Peyer's patch (tissue), 4 donors: ENCODE results near the gene TTLL12. TPM values are rescaled to one million over a fixed set of nuclear protein-coding genes. Genes with fewer than 3 reads are reported as not detected.

Source experiments
- DNase-seq, 3 donors: peaks; one replicate each; pipeline ENCODE4 v3.0.0-alpha.2; 2017 to 2019
- H3K27ac ChIP-seq, 4 donors: fragments of 200-600 bp; sonication (generic); one replicate each; pipeline ENCODE4 v1.5.1; 2016 to 2019
- H3K27me3 ChIP-seq, 2 donors: fragments of 200-600 bp; sonication (generic); one replicate each; pipeline ENCODE4 v1.5.1; 2019
- H3K36me3 ChIP-seq, 3 donors: fragments of 200-600 bp; sonication (generic); one replicate each; pipeline ENCODE4 v1.5.1; 2016 to 2019
- H3K4me1 ChIP-seq, 4 donors: fragments of 200-600 bp; sonication (generic); one replicate each; pipeline ENCODE4 v1.5.1; 2016 to 2019
- H3K4me3 ChIP-seq, 4 donors: fragments of 200-600 bp; sonication (generic); 1 replicate in 3 of 4; 2 replicates in 1 of 4; pipeline ENCODE4 v1.5.1; 2016 to 2019; ENCODE audit warnings: mild to moderate bottlenecking in 1 of 4
- H3K9me3 ChIP-seq, 4 donors: fragments of 200-600 bp; sonication (generic); one replicate each; pipeline ENCODE4 v1.5.1; 2016 to 2019; ENCODE audit warnings: mild to moderate bottlenecking in 1 of 4
- CTCF ChIP-seq, 6 experiments: fragments of 450-650 bp in 4 of 6; fragments of 200-600 bp in 2 of 6; sonication (generic) in 1 of 6; IDR thresholded peaks; one replicate each; pipeline ENCODE4 v1.5.1; 2017 to 2019; ENCODE audit warnings: antibody characterized with exemption in 6 of 6, mild to moderate bottlenecking in 3 of 6, moderate library complexity in 1 of 6
- POLR2A ChIP-seq, 2 donors: fragments of 450-650 bp; IDR thresholded peaks; one replicate each; pipeline ENCODE4 v1.5.1; 2017; ENCODE audit warnings: antibody characterized with exemption in 2 of 2, mild to moderate bottlenecking in 2 of 2, moderate library complexity in 2 of 2
- total RNA-seq, 4 donors: library from RNA; depleted of rRNA; stranded (reverse); fragments of >200 nt; gene quantifications; one replicate each; pipeline ENCODE4 v1.1.0, GENCODE V29; 2016

Gene TTLL12
- total RNA-seq, 4 donors from 2014 or later: 34.7 to 77.8 (median 58.2) TPM

- TF ChIP-seq POLR2A (IDR thresholded peaks at IDR 0.05) (no peak), CTCF (IDR thresholded peaks at IDR 0.05) (no peak)
- no peaks in the 10 kb centered on the region for H3K4me1 ChIP-seq
- no peaks in the 10 kb centered on the region for H3K27me3 ChIP-seq
- H3K36me3 ChIP-seq: peaks cover 0 to 3% (median 0%) of the 10 kb centered on the region in 3 donors
- H3K27ac ChIP-seq: no peak overlapping the region
- no peak overlapping the region for H3K4me3 ChIP-seq
- no peak for DNase-seq
- H3K9me3 ChIP-seq: no peaks in the 10 kb centered on the region
Observed at GRCh38 chr22:43218786-43219185, 31.9 kb upstream of the TTLL12 start.

GRCh38 chr22:43217285-43218030, 30.5 kb upstream of the TTLL12 start:
- TF ChIP-seq POLR2A (IDR thresholded peaks at IDR 0.05) (no peak), CTCF (IDR thresholded peaks at IDR 0.05) (no peak)
- Histone ChIP-seq H3K36me3 (peaks cover 0 to 3% (median 0%) of the 10 kb centered on the region in 3 donors), H3K9me3 (no peaks in the 10 kb centered on the region), H3K4me3 (no peak overlapping the region), H3K27ac (no peak overlapping the region), H3K4me1 (no peaks in the 10 kb centered on the region), H3K27me3 (no peaks in the 10 kb centered on the region)
- DNase-seq: no peak

DNA sequence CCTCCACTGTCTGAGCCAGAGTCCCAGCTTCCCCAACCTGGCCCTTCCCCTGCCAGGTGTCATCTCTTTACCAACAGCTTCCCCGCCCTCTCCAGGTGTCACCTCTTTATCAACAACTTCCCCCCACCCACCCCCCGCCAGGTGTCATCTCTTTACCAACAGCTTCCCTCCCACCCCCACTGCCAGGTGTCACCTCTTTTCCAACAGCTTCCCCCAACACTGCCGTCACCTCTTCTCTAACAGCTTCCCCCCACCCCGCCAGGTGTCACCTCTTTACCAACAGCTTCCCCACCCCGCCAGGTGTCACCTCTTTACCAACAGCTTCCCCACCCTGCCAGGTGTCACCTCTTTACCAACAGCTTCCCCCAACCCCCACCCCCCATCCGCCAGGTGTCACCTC, 29.8 kb upstream of the TTLL12 start:
- Histone ChIP-seq H3K27me3 (no peaks in the 10 kb centered on the region), H3K9me3 (no peaks in the 10 kb centered on the region), H3K4me3 (no peak overlapping the region), H3K27ac (no peak overlapping the region), H3K4me1 (no peaks in the 10 kb centered on the region), H3K36me3 (peaks cover 0 to 3% (median 0%) of the 10 kb centered on the region in 3 donors)
- TF ChIP-seq CTCF (IDR thresholded peaks at IDR 0.05): no peak
- TF ChIP-seq POLR2A (IDR thresholded peaks at IDR 0.05): no peak
- DNase-seq: no peak

DNA sequence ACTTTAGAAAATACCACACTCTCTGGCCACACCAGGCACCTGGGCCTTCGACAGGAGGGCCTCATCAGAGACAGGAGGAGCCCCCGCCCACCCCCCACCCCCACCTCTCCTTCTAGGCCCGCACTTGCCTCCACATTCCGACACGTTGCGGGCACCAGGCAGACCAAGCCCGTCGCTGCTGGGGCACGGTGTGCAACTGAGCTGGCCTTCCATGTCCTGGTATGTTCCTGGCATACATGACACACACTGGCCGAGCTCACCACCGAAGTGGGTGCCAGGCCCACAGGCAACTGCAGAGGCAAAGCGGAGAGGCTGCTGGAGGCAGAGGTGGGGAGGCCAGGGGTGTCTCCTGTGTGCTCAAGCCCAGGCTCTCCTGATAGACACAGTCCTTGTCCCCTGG, 27.0 kb upstream of the TTLL12 start:
- Histone ChIP-seq H3K27me3 (no peaks in the 10 kb centered on the region), H3K4me3 (no peak overlapping the region), H3K9me3 (no peaks in the 10 kb centered on the region), H3K27ac (no peak overlapping the region), H3K4me1 (no peaks in the 10 kb centered on the region), H3K36me3 (peaks cover 0 to 3% (median 0%) of the 10 kb centered on the region in 3 donors)
- TF ChIP-seq POLR2A (IDR thresholded peaks at IDR 0.05): no peak
- TF ChIP-seq CTCF (IDR thresholded peaks at IDR 0.05): no peak
- no peak for DNase-seq

- Histone ChIP-seq H3K27ac (no peak overlapping the region), H3K36me3 (peaks cover 0 to 3% (median 0%) of the 10 kb centered on the region in 3 donors), H3K4me1 (no peaks in the 10 kb centered on the region), H3K4me3 (no peak overlapping the region), H3K27me3 (no peaks in the 10 kb centered on the region), H3K9me3 (no peaks in the 10 kb centered on the region)
- no peak for DNase-seq
- TF ChIP-seq CTCF (IDR thresholded peaks at IDR 0.05) (no peak), POLR2A (IDR thresholded peaks at IDR 0.05) (no peak)
Observed at GRCh38 chr22:43213051-43213450, 26.1 kb upstream of the TTLL12 start.
